ENCODE data around the gene MAST3.

MAST3 gene

DNA sequence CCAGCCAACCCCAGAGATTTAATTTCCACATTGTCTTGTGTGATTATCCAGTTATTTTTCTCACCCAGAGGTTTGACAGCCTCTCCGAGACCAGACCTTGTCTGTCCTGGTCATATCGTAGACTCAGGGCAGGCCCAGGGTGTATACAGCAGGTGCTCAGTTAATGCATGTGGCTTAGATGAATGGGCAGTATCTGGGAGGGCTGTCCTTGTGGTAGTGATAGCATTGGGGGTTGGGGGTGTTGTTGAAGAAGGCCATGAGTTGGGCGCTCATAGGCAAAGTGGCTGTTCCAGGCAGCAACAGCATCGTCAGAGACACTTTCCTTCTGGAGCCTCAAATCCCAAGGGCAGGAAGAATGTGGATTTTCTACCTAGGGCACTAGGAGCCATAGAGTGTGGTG, 16.9 kb downstream of the MAST3 start:
- no peak for DNase-seq

DNA sequence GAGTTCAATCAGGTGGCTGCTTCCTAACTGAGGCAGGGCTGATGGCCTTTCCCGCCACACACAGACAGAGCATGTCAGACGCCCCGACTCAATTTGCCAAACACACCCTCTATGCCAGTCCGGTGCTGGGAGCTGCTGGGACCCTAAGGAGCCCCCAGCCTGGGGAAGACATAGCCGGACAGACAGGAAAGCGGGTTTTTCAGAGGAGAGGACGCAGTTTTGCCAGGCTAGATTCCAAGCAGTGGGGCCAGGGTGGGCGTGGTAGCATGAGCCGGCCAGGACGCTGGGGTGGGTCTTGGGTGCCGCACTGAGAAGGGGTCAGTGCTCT, 19.8 kb downstream of the MAST3 start:
- no peak for DNase-seq

DNA sequence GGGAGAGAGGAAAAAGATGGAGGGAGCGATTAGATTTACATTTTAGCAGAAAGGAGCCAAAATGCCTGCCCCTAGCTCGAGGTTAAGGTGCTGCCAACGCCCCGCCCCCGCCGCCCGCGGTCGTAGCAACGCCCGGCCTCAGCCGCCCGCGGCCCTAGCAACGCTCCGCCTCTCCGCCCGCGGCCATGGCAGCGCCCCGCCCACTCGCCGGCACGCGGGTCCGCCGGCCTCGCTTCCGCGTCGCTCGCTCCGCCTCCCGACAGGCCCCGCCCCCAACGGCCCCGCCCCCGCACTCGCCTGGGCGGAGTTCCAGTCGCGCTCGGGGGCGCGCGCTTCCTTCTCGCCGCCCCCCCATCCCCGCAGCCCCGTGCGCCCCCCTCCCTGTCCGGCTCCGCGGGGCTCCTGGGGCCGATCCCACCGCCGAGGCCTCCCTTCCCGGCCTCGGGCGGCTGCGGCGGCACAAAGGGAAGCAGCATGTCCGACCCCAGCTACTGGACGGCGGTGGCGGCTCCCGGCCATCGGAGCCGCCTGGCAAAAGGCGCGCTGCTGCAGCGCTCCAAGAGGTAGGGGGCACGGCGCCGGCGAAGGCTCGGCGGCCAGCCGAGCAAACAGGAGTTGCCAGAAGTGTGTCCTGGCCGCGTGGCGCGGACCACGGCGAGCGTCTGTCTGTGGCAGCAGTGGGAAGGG, 20.3 kb downstream of the MAST3 start:
- DNase-seq, result peak; percentile 84 to 92 (median 87)

DNA sequence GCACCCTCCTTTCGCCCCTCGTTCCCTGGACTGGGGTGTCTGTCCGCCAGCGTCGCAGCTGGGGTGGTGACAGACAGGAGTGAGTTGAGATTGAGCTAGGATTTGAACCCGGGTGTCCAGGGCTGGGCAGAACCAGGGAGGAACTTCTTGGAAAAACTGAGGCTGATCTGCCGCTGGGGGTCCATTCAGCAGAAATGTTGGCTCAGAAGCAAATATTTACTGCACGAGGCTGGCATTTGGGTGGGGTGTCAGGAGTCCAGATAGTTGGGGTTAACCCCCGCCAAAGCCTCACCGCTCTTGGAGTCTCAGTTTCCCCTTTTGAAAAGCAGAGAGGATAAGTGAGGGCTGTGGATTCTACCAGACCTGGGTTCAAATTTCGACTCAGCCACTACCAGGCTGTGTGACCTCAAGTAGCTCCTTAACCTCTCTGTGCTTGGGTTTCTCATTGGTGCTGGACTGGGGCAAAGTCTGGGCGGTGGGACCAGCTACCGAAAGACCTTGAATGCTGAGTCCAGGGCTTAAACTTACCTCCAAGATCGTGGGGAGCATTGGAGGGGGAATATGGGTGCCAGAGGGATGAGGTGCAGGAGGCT, 20.9 kb downstream of the MAST3 start:
- no peak for DNase-seq

DNA sequence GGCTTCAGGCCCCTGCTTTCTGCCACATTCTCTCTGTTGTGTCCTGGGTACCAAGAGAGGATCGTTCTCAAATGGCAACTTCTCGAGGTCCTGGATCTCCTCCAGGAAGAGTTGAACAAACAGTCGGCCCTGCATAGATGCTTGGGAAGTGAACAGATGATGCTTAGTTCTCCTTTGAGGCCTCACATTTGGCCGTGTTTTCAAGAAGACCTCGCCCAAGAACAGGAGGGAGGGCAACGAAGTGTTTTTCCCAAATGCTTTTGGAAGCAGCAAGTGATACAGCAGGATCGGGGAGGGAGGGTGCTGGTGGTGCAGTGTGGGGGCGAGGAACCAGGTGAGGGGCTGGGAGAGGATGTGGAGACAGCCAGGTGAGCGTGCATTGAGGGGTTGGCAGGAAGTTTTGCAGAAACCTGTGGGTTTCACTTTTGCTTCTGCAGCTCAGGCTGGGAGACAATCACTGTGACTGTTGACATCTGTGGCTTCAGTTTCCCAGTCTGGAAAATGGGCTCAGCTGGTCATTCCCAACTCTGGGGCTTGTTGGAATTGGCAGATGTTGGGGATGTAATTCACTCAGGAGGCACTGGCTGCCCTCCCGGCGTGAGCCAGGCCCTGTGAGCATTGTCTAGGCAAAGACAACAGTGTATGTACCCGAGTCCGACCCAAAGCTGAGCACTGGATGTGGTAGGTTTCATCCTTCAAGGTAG, 21.6 kb downstream of the MAST3 start:
- DNase-seq, result no peak

DNA sequence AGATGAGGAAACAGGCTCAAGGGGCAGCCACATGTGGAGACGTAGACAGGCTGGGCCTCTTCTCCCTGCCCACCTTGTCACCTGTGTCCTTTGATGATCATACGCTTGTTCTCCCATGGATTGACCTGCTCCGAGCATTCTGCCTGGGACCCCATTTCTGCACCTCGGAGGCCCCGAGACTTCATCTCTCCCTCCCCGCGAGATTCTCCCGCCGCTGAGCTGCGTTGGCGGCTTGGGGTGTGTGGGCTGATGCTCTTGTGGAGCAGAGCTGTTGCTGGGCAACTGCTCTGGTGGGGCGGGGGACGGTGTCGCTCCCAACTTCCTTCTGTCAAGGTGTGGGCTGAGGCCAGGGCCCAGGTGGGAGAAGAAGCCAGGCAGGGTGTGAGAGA, 22.1 kb downstream of the MAST3 start:
- DNase-seq, result no peak

DNA sequence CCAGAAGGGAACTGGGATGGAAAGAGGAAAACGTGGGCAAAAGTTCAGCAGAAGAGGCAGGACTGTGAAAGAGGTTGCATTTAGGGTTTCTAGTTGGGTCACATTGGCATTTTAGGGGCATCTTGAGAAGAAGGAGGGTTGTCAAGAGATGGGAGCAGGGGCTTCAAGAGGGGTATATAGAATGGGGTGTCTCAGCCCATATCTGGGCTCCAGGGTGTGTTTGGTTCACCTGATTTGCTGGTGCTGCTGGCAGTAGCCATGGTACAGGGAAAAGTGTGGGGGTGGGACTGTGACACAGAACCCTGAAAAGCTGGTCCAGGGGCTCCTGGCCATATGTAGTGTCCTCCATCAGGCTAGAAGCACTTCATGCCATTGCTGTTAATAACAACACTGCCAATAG, 22.5 kb downstream of the MAST3 start:
- no peak for DNase-seq

DNA sequence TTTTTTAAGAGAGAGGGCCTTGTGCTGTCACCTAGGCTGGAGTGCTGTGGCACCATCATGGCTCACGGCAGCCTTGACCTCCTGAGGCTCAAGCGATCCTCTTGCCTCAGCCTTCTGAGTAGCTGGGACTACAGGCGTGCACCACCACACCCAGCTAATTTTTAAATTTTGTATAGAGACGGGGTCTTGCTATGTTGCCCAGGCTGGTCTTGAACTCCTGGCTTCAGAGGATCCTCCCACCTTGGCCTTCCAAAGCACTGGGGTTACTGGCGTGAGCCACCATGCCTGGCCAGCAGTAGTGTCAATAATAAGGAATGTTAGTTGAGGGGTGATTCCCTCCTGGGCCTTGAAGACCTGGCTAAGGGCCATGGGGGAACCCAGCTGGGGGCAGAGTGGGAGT, 23.6 kb downstream of the MAST3 start:
- no peak for DNase-seq

DNA sequence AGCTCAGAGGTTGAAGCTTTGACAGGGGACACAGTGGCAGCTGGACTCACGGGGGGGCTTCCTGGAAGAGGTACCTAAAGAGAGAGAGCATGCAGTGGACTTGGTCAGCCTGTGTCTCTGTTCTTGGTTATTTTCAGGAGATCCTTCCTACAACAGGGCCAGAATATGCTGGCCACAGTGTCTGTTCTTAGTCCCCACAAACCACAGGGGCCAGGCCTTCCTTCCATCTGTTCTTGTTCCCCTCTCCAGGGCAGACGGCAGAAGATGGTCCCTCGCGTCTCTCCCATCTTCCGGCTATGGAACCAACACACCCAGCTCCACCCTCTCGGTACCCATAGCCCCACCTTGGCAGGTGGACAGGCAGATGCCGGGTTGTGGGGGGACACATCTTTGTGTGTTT, 24.8 kb downstream of the MAST3 start:
- no peak for DNase-seq

DNA sequence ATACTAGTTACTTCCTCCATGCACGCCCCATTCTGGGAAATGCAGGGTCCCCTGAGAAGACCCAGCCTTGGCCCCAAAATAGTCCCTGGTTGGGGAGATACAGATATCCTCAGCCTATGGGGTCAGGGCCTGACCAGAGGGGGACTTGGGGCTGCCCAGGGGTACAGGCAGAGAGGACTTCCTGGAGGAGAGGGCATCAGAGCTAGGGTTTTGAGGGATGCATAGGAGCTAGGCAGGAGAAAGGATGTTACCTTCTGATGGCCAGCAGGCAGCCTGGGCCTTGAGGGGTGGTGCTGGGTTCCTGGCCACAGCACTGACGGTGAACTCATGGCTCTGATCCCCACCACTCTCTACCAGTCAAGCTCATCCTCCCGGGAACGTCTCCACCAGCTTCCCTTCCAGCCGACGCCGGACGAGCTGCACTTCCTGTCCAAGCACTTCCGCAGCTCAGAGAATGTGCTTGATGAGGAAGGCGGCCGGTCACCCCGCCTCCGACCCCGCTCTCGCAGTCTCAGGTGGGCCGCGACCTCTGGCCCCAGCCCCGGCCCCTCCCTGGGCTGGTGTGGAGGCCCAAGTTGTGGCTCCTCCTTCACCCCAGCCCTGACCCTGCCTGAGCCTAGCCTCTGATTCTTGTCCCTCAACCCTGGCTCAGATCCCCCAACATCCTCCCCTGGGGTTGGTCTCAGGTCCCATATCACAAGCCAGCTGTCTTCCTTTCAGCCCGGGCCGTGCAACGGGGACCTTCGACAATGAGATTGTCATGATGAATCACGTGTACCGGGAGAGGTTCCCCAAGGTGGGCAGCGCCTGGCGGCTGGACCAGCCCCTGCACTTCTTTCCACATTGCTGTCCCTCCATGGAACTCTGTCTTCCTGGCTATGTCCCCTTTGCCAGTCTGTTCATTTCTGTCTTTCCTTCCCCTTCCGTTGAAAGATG, 25.6 kb downstream of the MAST3 start:
- DNase-seq, result no peak

DNA sequence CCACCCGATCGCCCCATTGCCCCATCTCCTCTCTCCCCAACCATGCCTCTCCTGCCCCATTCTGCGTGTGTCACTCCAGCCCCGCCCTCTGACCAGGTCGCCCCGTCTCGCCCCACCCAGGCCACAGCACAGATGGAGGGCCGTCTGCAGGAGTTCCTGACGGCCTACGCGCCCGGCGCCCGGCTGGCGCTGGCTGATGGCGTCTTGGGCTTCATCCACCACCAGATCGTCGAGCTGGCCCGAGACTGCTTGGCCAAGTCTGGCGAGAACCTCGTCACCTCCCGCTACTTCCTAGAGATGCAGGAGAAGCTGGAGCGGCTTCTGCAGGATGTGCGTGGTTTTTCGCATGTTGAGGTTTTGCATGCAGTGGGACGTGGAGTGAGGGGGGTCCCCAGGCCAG, 26.2 kb downstream of the MAST3 start:
- no peak for DNase-seq

DNA sequence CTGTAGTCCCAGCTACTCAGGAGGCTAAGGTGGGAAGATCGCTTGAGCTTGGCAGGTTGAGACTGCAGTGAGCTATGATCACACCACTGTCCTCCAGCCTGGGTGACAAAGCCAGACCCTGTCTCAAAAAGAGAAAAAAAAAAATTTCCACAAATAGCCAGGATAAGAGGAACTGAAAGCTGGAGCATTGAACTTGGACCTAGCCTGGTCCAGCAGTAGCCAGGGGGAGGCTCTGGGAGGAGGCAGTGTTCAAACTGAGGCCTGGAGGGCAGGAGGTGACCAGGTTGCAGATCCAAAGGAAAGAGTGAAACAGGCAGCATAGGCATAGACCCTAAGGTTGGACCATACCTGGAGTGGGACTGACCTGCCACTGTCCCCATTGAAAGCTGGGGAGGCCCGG, 28.5 kb downstream of the MAST3 start:
- no peak for DNase-seq

DNA sequence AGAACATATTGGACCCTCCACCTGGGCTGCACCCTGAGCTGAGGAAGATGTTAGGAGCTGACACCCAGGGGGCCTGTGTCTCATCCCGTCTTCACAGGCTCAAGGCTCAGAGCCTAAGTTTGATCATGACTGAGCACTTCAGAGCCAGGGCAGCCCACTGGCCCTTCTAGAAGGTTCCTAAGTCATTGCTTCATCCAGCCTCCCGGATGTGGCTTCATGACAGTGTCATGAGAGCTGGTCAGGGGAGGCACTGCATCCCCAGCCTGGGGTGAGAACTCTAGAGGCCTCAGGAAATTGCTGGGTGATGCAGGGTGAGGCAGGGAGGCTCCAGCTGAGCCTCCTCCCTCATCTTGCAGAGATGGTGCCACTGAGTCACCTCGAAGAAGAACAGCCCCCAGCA, 30.5 kb downstream of the MAST3 start:
- no peak for DNase-seq

DNA sequence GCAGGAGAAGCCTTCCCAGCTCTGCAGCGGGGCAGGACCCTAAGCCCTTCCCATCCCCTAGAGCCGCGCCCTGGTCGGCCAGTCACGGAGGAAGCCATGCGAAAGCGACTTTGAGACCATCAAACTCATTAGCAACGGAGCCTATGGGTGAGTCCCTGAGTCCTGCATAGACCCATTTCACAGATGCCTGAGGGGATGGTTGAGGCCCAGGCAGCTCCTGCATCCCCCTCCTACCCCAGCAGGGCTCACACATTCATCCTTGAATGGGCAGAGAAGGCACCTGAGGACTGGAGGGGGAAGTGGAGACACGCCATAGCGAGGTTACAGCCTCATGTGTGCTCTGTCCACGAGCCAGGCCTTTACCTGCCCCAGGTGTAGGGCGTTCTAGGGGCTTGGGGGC, 31.2 kb downstream of the MAST3 start:
- DNase-seq, result no peak

DNA sequence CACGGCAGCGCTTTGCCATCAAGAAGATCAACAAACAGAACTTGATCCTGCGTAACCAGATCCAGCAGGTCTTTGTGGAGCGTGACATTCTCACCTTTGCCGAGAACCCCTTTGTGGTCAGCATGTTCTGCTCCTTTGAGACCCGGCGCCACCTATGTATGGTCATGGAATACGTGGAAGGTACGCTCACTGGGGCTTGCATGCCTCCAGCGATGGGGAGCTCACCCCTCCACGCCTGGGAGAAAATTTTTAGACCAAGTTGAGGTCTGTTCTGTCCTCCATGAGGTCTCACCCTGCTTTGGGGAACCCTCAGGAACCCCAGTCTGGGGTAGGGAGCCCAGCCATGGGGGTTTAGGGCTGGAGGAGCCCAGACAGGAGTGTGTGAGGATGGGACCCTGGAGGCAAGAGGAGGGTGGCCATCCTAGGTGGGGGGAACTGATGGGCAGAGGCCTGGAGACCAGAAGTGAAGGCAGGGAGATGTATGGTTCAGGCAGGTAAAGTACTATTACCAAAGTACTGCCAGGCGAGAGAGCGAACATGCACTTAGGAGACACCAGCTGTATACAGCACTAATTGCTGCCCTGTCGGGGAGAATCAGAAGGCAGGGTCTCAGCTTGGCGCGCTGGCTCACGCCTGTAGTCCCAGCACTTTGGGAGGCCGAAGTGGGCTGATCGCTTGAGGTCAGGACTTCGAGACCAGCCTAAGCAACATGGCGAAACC, 33.1 kb downstream of the MAST3 start:
- no peak for DNase-seq

DNA sequence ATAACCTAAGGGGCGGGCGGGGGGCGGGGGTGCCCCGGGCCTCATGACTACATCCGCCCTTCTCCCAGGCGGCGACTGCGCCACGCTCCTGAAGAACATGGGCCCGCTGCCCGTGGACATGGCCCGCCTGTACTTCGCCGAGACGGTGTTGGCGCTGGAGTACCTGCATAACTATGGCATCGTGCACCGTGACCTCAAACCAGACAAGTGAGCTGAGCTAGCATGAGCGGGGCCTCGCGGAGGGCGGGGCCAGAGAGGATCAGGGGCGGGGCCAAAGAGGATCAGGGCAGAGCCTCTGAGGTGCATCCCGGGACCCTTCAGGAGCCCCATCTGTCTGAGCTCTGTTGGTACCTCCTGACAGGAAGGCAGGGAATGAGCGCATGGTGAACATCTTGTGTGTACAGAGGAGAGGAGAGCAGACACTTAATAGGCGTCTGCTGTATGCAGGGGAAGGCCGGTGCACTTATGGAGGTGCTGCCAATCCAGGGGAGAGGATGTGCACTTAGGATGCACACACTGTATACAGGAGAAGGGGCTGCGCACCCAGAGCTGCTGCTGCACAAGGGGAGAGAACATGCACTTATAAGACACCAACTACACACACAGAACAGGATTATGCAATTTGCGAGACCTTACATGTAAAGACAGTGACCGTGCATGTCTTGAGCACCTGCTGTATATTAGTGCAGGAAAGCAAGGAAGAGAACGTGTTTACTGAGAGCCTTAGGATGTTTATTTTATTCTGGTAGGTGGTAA, 34.4 kb downstream of the MAST3 start:
- no peak for DNase-seq

DNA sequence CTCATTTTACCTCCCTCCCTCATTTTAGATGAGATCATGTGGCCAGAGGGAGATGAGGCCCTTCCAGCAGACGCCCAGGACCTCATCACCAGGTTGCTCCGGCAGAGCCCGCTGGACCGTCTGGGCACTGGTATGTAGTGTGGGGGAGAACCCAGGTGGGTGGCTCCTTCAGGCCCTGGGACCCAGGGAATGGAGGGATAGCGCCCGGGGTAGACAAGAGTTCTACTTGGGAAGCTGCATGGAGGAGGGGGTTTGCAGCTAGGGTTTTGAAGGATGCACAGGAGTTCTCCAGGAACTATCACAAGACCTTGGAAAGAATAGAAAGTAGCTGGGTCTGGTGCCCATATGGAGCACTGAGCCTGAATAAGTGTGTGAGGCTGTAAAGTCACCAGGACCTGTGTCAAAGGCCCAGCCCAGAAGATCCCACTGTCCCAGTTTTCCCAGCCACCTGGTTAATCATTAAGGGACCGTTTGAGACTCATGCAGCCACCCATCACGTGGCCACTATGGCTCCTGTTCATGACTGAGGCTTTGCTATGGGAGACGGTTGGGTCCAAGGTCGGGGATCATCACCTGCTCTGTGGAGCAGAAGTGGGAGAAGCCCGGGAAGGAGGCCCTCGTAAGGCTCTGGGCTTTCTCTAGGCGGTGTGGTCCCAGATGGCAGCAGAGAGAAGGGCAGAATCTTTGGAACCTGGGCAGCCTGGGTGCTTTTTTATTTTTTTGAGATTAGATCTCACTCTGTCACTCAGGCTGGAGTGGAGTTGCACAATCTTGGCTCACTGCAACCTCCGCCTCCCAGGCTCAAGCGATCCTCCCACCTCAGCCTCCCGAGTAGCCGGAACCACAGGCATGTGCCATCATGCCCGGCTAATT, 38.4 kb downstream of the MAST3 start:
- DNase-seq, result no peak

DNA sequence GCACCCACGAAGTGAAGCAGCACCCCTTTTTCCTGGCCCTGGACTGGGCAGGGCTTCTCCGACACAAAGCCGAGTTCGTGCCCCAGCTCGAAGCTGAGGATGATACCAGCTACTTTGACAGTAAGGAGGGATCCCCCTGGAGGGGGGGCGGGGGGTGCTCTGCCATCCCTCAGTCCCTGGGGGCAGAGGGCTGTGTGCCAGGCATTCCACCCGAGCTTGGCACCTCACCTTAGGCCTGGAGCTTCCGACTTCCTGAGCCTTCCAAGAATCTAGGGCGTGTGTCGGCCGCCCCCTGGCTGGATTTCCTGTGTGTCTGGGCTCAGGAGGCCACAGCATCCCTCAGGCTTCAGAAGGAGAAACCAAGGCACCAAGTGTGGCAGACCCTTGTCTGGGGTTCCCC, 39.7 kb downstream of the MAST3 start:
- no peak for DNase-seq

DNA sequence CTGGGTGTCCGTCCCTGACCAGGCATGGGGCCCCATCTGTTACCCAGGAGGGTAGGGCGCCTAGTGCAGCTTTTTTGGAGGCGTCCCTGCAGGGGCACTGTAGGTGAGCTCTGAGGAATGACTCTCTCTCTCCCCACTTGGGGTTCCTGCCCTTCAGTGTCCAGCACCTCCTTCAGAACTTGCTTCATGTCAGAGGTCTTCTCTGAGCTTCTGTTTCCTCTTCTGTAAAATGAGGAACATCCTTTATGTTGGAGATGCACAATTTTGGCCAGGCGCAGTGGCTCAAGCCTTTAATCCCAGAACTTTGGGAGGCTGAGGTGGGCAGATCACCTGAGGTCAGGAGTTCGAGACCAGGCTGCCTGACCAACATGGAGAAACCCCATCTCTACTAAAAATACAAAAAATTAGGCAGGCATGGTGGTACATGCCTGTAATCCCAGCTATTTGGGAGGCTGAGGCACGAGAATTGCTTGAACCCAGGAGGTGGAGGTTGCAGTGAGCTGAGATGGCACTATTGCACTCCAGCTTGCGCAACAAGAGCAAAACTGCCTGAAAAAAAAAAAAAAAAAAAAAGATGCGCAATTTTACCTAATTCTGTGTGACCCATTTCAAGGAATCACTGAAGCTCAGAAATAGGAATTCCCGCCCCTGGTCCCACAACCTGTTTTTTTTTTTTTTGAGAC, 40.2 kb downstream of the MAST3 start:
- DNase-seq, result no peak

DNA sequence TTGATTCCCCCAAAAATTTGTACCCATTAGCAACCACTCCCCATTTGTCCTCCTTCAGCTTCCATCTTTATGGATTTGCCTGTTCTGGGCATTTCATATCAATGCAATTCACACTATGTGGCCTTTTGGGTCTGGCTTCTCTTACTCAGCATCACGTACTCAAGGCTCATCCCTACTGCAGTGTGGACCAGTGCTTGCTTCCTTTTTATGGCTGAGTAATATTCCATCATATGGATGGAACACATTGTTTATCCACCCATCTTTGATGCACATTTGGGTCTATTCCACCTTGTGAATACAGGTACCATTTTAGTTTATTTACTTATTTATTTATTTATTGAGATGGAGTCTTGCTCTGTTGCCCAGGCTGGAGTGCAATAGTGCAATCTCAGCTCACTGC, 42.9 kb downstream of the MAST3 start:
- DNase-seq, result no peak

DNA sequence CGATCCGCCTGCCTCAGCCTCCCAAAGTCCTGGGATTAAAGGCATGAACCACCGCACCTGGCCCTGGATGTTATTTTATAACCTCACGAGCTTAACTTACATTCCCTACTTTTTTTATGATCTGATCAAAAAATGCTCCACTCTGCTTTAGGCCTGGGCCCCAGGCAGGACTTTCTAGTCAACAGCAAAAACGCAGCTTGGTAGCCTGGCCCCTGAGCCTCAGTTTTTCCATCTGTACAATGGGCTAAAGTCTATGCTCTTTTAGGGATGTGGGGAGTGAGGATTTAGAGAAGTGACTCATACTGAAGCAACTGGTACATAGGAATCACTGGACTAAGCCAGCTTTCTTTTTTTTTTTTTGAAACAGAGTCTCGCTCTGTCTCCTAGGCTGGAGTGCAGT, 43.5 kb downstream of the MAST3 start:
- no peak for DNase-seq

All from NCI-H1417 (cell line).